Dedifferentiated amniotic fluid mesenchymal stem cell (primary cell): Measurements from ENCODE around the gene TTYH3.
"Not testable (repeated sequence)": the region's sequence is repeated elsewhere in the genome, so short reads cannot be mapped to it uniquely, and the experiment has no call there.

ENCODE experiments used
- DNase-seq: peaks from one replicate; pipeline ENCODE4 v3.0.0-alpha.2; 2016; ENCODE audit errors: extremely low spot score

TTYH3 gene

GRCh38 chr7:2602406-2603043, 29.3 kb upstream of the TTYH3 start:
- DNase-seq: no peak

- DNase-seq: no peak
Observed at GRCh38 chr7:2603044-2603965, 28.5 kb upstream of the TTYH3 start.

GRCh38 chr7:2604608-2605174, 27.1 kb upstream of the TTYH3 start:
- DNase-seq: no peak

DNA sequence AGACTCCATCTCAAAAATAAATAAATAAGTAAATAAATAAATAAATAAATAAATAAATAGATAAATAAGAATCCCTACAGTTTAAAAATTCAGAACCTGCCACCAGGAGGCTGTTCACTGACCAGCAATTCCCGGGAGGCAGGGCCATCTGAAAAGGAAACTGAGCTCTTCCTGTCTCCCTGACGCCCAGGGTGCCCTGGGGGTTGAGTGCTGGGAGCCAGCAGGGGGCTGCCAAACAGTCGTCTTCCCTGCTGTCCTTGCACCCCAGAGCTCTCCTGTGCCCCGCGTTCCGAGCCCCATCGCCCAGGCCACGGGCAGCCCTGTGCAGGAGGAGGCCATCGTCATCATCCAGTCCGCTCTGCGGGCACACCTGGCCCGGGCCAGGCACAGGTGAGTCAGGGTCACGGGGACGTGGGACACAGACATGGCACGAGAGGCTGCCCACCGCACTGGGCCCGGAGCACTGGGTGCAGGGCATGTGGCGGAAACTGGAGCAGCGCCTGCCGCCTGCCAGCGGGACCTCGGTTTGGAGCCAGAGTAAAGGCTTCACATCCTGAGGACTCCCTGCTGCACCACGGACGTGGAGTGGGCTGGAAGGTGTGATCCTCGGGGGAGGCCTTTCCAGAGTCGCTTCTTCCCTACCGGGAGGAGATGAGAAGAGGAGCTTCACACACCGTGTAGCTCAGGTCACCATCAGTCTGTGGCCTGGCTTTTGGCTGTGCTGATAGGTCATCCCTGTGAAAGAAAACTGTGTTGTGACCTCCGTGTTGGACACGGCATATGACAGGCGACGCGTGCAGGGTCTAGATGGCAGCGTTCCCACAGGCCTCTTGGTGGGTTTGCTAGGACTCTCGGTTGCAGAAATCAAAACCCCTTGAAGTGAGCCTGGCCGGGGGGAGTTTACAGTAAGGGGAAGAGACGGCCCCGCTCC, 25.9 kb upstream of the TTYH3 start:
- DNase-seq: no peak

DNA sequence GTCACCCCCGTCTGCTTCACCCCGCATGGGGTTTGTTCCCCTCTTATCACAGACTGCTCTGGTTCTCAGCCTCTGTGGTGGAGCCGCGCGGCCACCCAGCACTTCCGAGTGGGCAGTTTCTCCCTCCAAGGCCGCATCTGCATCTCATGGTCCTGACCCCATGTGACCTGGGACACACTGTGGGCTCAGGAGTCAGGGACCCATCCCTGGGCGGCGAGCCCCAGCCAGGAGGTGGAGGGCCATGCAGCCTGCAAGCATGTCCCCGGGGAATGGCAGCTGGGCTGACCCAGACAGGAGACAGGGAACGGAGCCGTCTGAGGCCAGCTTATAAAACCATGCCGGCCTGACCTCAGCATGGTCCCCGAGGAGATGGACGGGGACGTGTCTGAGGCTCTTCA, 25.2 kb upstream of the TTYH3 start:
- no peak for DNase-seq

- DNase-seq: no peak
Observed at GRCh38 chr7:2607122-2607922, 24.5 kb upstream of the TTYH3 start.

- no peak for DNase-seq
Observed at GRCh38 chr7:2607923-2608904, 23.6 kb upstream of the TTYH3 start.

DNA sequence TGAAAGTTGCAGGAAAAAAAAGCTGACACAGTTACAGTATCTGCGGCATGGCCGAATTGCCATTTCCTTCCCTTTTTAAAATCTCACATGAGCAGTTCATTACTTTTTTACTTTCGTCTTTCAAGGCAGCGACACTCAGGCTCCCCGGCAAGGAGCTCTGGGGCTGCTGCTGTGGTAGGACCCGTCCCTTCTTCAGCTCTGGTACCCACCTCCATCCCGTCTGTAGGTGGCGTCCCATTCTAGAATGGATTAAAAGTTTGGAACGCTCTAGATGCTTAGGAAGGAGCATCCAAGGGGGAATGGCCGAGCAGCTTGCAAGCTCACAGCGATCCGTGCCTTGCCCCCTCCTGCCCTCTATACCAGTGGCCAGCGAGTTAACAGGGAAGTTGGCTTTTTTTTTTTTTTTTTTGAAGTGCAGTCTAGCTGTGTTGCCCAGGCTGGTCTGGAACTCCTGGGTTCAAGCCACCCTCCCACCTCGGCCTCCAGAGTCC, 22.8 kb upstream of the TTYH3 start:
- no peak for DNase-seq

DNA sequence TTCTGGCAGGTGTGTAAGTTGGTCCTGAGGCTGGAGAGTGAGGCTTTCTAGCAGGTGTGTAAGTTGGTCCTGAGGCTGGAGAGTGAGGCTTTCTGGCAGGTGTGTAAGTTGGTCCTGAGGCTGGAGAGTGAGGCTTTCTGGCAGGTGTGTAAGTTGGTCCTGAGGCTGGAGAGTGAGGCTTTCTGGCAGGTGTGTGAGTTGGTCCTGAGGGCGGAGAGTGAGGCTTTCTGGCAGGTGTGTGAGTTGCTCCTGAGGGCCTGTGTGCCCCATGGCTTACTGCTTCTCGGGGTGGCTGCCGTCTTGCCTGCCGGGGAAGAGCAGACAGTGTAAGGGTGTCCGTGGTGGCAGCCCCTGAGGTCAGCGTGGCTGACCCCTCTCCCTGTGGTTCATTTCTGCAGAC, 22.1 kb upstream of the TTYH3 start:
- DNase-seq: not testable (repeated sequence)

GRCh38 chr7:2610466-2610865, 21.3 kb upstream of the TTYH3 start:
- DNase-seq: no peak

DNA sequence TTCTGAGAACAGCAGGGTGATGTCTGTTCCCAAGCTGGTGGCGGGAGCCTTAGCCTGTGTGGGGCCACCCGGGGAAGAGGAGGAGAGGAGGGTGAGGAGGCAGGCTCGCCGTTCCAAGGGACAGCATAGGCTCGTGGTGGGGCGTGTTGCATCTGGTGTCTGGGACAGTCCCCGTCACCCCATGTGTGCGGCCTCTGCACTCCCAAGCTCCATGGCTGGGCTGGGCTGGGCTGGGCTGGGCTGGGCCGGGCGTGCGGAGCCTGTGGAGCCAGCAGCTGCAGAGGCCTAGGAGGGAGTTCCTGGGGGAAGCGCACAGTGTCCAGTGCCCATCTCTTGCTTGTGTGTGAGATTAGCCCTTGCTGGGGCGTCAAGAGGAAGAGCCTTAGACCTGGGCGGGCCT, 20.9 kb upstream of the TTYH3 start:
- DNase-seq: no peak

DNA sequence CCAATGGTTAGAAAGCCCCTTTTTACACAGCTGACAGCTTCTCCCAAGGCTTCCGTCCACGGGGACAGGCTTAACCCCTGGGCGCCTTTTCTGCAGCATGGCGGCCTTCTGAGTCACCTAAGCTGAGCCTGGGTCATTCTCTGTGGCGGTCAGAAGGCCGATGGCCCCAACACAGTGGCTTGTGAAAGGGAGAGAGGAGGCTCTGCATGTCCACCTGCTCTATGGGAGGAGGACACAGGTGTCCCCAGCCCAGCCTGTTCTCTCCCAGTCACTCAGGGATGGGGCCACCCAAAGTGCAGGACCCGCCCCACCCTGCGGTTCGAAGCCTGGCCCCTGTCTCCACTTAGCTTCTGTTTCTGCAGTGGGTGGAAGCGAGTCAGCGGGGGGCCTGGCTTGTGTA, 20.4 kb upstream of the TTYH3 start:
- no peak for DNase-seq

DNA sequence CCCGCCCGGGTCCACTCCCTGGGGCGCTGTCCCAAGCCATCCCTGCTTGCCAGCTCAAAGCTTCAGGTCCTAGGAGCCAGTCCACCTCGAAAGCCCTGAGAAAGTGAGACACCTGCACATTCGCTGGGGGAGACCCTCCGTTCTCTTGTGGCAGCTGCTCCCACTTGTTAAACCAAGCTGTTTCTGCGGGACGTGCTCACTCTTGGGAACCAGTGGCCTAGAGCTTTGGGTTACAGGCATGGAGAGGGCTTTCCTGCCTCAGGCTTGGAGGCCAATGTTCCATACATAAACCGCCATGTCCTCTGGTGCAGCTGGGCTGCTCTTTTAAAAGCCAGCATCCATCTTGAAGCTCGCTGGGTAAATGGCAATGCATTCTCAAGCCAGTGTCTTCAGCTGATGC, 19.9 kb upstream of the TTYH3 start:
- DNase-seq: no peak

DNA sequence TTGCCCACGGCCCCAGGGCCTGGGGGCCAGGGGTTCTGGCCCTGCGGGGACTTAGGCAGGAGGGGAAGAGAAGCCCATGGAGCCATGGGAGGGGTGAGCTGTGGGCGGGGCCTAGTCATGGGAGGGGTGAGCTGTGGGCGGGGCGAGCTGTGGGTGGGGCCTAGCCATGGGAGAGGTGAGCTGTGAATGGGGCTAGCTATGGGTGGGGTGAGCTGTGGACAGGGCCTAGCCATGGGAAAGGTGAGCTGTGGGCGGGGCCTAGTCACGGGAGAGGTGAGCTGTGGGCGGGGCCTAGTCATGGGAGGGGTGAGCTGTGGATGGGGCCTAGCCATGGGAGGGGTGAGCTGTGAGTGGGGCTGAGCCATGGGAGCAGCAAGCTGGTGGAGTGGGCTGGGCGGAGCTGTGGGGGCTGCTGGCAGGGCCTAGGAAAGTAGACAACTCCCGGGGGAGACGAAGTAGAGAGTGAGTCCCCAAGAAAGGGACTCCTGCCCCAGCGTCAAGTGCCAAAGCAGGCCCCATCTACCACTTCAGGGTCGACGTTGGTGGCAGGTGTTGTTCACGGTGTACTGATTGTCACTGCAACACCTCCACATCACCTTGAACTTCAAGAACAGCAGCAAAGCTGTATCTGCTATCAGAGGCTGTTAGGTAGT, 19.2 kb upstream of the TTYH3 start:
- no peak for DNase-seq

- DNase-seq: no peak
Observed at GRCh38 chr7:2613098-2613930, 18.5 kb upstream of the TTYH3 start.

GRCh38 chr7:2613931-2614600, 17.7 kb upstream of the TTYH3 start:
- no peak for DNase-seq

DNA sequence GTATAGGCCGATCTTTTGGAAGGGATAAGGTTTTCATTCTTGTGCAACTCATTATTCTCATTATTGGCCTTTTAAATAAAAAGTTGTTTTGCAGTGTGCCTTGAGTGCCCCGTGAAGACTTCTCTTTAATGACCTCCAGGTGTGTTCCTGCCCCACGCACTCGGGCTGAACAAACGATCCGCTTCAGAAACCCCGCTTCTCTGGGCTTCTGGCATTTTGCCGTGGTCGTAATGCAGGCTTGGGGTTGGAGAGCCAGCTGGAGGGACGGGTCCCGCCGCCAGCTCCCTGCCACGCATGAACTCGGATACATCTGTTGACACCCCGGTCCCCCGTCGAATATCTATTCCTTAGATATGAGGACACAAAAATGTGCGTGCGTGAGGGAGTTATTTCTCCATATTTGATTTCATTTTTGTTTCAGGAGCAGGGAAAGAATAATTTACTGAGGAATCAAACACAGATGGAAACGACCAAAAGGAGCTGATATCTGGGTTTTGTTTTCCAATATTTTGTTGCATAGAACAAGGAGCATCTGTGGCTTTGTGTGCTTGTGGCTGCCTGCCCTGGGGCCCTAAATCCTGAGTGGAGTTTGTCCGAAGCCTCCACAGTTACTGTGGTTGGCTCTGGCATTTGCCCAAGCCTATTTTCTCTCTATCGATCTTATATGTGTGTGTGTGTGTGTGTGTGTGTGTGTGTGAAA, 17.0 kb upstream of the TTYH3 start:
- no peak for DNase-seq
